KOPT-K1 (cell line): Measurements from ENCODE around the gene TBC1D25.
A peak's percentile ranks its signal among the peaks of the same experiment; 100 is the strongest.
"Not testable (repeated sequence)": the region's sequence is repeated elsewhere in the genome, so short reads cannot be mapped to it uniquely, and the experiment has no call there.

ENCODE experiments used
- H3K27ac ChIP-seq: fragments of 200-600 bp; sonication (generic); 2 replicates; pipeline ENCODE4 v1.5.1; 2016; ENCODE audit warnings: antibody characterized with exemption, mild to moderate bottlenecking, low read depth, low read length; ENCODE audit not compliant: poor library complexity, severe bottlenecking
- H3K36me3 ChIP-seq: fragments of 200-600 bp; sonication (generic); 2 replicates; pipeline ENCODE4 v1.5.1; 2017; ENCODE audit warnings: antibody characterized with exemption, mild to moderate bottlenecking, low read length, moderate library complexity; ENCODE audit not compliant: insufficient read depth
- H3K9me3 ChIP-seq: fragments of 200-600 bp; sonication (generic); 2 replicates; pipeline ENCODE4 v1.5.1; 2017; ENCODE audit warnings: antibody characterized with exemption, low read length, mild to moderate bottlenecking; ENCODE audit not compliant: insufficient read depth, poor library complexity, severe bottlenecking

The TBC1D25 gene

GRCh38 chrX:48509619-48510018 is 29.9 kb upstream of the TBC1D25 start:
- Histone ChIP-seq H3K36me3 (no peaks in the 10 kb centered on the region), H3K9me3 (no peaks in the 10 kb centered on the region), H3K27ac (peak overlapping the region; percentile 32)

GRCh38 chrX:48511560-48511959 is 28.0 kb upstream of the TBC1D25 start:
- Histone ChIP-seq H3K9me3 (no peaks in the 10 kb centered on the region), H3K36me3 (no peaks in the 10 kb centered on the region), H3K27ac (no peak overlapping the region)

- Histone ChIP-seq H3K27ac (no peak overlapping the region), H3K36me3 (no peaks in the 10 kb centered on the region), H3K9me3 (no peaks in the 10 kb centered on the region)
Observed at GRCh38 chrX:48512371-48512935, 27.1 kb upstream of the TBC1D25 start.

GRCh38 chrX:48513670-48514069 is 25.8 kb upstream of the TBC1D25 start:
- Histone ChIP-seq H3K9me3 (no peaks in the 10 kb centered on the region), H3K36me3 (no peaks in the 10 kb centered on the region), H3K27ac (no peak overlapping the region)

- Histone ChIP-seq H3K27ac (no peak overlapping the region), H3K36me3 (no peaks in the 10 kb centered on the region), H3K9me3 (no peaks in the 10 kb centered on the region)
Observed at GRCh38 chrX:48514126-48514806, 25.2 kb upstream of the TBC1D25 start.

- H3K36me3 ChIP-seq = no peaks in the 10 kb centered on the region
- H3K9me3 ChIP-seq = no peaks in the 10 kb centered on the region
- no peak overlapping the region for H3K27ac ChIP-seq
Observed at GRCh38 chrX:48514868-48515460, 24.6 kb upstream of the TBC1D25 start.

GRCh38 chrX:48515842-48516241 is 23.7 kb upstream of the TBC1D25 start:
- Histone ChIP-seq H3K9me3 (no peaks in the 10 kb centered on the region), H3K36me3 (no peaks in the 10 kb centered on the region), H3K27ac (no peak overlapping the region)

GRCh38 chrX:48516285-48516684 is 23.2 kb upstream of the TBC1D25 start:
- Histone ChIP-seq H3K27ac (no peak overlapping the region), H3K9me3 (no peaks in the 10 kb centered on the region), H3K36me3 (no peaks in the 10 kb centered on the region)

- no peaks in the 10 kb centered on the region for H3K36me3 ChIP-seq
Observed at GRCh38 chrX:48516987-48517386, 22.5 kb upstream of the TBC1D25 start.

GRCh38 chrX:48519481-48519880 is 20.0 kb upstream of the TBC1D25 start:
- peak overlapping the region; percentile 90 for H3K27ac ChIP-seq
- H3K36me3 ChIP-seq, H3K9me3 ChIP-seq: not testable (repeated sequence)

More at GRCh38 chrX:48516987-48517386, 22.5 kb upstream of the TBC1D25 start:
- Histone ChIP-seq H3K27ac (no peak overlapping the region), H3K9me3 (no peaks in the 10 kb centered on the region)

GRCh38 chrX:48520455-48520854 is 19.1 kb upstream of the TBC1D25 start:
- Histone ChIP-seq H3K9me3 (no peaks in the 10 kb centered on the region), H3K36me3 (peaks cover 16% of the 10 kb centered on the region), H3K27ac (peak overlapping the region; percentile 90)

GRCh38 chrX:48520976-48521352 is 18.6 kb upstream of the TBC1D25 start:
- Histone ChIP-seq H3K9me3 (no peaks in the 10 kb centered on the region), H3K27ac (peak overlapping the region; percentile 90)

GRCh38 chrX:48521353-48522243 is 17.9 kb upstream of the TBC1D25 start, which contains the start of gene EBP:
TSS of gene EBP (plus strand) at chrX:48521808. CDS start at chrX:48523772, 1,964 bp downstream.
- no peaks in the 10 kb centered on the region for H3K9me3 ChIP-seq
- H3K27ac ChIP-seq = peak within 1 kb of the TSS; percentile 90
- H3K36me3 ChIP-seq = peaks cover 27% of the 10 kb centered on the region

More at GRCh38 chrX:48520976-48521352, 18.6 kb upstream of the TBC1D25 start:
- H3K36me3 ChIP-seq = peaks cover 21% of the 10 kb centered on the region

GRCh38 chrX:48522291-48522690 is 17.2 kb upstream of the TBC1D25 start:
- Histone ChIP-seq H3K9me3 (no peaks in the 10 kb centered on the region), H3K36me3 (peaks cover 34% of the 10 kb centered on the region), H3K27ac (peak overlapping the region; percentile 90)

GRCh38 chrX:48523682-48524081 is 15.8 kb upstream of the TBC1D25 start:
- no peak overlapping the region for H3K27ac ChIP-seq
- H3K9me3 ChIP-seq = no peaks in the 10 kb centered on the region
- peaks cover 48% of the 10 kb centered on the region for H3K36me3 ChIP-seq
